Measurements from ENCODE around the gene TRIM45.

Gene TRIM45

DNA sequence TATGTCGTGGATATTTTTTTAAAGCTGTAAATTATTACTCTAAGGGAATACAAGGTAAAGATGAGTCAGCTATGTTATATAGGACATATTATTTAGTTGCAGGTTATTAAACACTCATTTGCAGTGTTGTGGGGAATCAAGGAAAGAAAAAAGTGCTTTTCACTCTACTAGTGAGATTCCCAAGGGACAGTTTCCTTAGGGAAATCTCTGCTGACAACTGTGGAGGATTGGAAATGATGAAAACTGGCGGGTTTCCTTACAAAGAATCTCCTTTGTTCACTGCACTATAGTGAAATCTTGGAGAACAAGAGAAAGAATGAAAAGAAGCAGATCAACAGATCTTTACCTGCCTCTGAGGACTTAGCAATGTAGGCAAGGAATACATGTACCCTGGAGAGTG, 24.5 kb upstream of the TRIM45 start:
- Histone ChIP-seq H3K27me3 (ENCODE audit: insufficient read depth, low read length) (no peaks in the 10 kb centered on the region), H3K36me3 (ENCODE audit: insufficient read depth, low read length) (no peaks in the 10 kb centered on the region), H3K4me3 (ENCODE audit: low read length) (no peak overlapping the region), H2AFZ (ENCODE audit: low read depth, low read length) (no peak overlapping the region), H3K4me1 (ENCODE audit: insufficient read depth, low read length) (peaks cover 22% of the 10 kb centered on the region), H3K9me3 (ENCODE audit: low read length) (no peaks in the 10 kb centered on the region)

DNA sequence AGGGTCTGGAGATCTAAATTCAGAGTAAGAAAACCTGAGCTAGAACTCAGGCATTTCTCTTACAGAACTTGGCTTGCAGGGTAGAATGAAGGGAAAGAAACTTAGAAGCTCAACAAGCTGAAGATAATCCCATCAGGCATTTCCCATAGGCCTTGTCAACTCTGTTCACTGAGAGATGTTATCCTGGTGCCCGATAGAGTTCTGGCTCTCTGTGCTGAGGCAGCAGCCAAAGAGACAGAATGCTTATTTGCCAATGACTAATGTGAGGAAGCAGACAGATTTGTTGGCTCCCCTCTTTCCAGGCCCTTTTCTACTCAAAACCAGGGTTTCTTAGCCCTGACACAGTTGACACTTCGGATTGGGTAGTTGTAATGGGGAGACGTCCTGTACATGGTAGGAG, 22.3 kb upstream of the TRIM45 start:
- H3K27me3 ChIP-seq (ENCODE audit: insufficient read depth, low read length) = no peaks in the 10 kb centered on the region
- no peaks in the 10 kb centered on the region for H3K9me3 ChIP-seq (ENCODE audit: low read length)
- H3K4me1 ChIP-seq (ENCODE audit: insufficient read depth, low read length) = peaks cover 22% of the 10 kb centered on the region
- no peaks in the 10 kb centered on the region for H3K36me3 ChIP-seq (ENCODE audit: insufficient read depth, low read length)
- no peak overlapping the region for H3K4me3 ChIP-seq (ENCODE audit: low read length)
- H2AFZ ChIP-seq (ENCODE audit: low read depth, low read length) = no peak overlapping the region

DNA sequence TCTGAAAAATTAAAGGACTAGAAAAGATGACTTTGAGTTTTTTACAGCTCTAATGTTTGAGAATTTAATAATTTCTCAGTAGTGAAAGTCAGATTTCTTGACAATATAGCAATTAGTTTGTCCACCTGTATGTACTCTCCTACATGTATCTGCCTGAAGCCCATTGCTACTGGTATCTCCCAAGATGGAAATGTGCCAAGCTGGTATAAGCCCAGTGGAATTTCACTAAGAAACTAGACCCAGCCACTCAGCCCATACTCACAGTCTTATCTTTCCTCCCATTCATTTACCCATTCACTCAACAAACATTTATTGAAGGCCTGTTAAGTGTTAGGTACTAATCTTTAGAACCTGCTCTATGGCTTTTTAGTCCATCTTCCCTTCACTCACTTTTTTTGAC, 21.6 kb upstream of the TRIM45 start:
- H3K4me3 ChIP-seq (ENCODE audit: low read length) = no peak overlapping the region
- H3K9me3 ChIP-seq (ENCODE audit: low read length) = no peaks in the 10 kb centered on the region
- H2AFZ ChIP-seq (ENCODE audit: low read depth, low read length) = no peak overlapping the region
- no peaks in the 10 kb centered on the region for H3K36me3 ChIP-seq (ENCODE audit: insufficient read depth, low read length)
- H3K27me3 ChIP-seq (ENCODE audit: insufficient read depth, low read length) = no peaks in the 10 kb centered on the region
- H3K4me1 ChIP-seq (ENCODE audit: insufficient read depth, low read length) = peaks cover 21% of the 10 kb centered on the region

DNA sequence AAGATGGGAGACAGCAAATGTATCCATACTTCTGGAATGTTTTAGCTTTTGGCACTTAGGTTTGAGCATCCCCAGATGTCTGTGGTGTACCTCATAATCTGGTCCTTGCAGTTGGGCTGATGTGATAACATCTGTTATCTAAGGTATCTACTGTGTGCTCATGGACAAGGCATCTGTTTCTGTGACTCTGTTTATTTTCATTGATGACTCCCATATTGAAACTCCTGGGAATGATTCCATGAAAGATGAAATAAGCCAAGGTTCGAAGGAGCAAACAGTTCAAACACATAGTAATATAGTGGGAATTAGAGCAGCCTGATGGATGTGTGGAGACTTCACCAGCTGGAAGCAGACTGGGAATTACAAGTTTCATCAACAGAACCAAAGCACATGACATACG, 20.7 kb upstream of the TRIM45 start:
- Histone ChIP-seq H3K27me3 (ENCODE audit: insufficient read depth, low read length) (no peaks in the 10 kb centered on the region), H3K36me3 (ENCODE audit: insufficient read depth, low read length) (no peaks in the 10 kb centered on the region), H3K9me3 (ENCODE audit: low read length) (no peaks in the 10 kb centered on the region), H3K4me1 (ENCODE audit: insufficient read depth, low read length) (peaks cover 12% of the 10 kb centered on the region), H3K4me3 (ENCODE audit: low read length) (no peak overlapping the region), H2AFZ (ENCODE audit: low read depth, low read length) (no peak overlapping the region)

DNA sequence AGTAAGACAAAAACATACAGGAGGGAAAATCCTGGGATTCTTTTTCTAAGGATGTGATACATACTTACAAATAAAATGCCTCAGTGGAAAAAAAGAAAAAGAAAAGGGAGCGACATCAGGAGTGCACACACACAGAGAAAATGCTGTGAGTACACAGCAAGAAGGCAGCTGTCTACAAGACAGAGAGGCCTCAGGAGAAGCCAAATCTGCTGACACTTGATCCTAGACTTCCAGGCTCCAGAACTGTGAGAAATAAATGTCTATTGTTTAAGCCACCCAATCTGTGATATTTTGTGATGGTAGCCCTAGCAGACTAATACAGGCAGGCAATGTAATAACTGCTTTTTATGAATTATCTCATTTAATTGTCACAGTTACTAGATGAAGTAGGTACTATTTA, 17.0 kb upstream of the TRIM45 start:
- Histone ChIP-seq H3K27me3 (ENCODE audit: insufficient read depth, low read length) (no peaks in the 10 kb centered on the region), H3K4me1 (ENCODE audit: insufficient read depth, low read length) (peaks cover 9% of the 10 kb centered on the region), H3K4me3 (ENCODE audit: low read length) (no peak overlapping the region), H3K9me3 (ENCODE audit: low read length) (no peaks in the 10 kb centered on the region), H2AFZ (ENCODE audit: low read depth, low read length) (no peak overlapping the region), H3K36me3 (ENCODE audit: insufficient read depth, low read length) (no peaks in the 10 kb centered on the region)

DNA sequence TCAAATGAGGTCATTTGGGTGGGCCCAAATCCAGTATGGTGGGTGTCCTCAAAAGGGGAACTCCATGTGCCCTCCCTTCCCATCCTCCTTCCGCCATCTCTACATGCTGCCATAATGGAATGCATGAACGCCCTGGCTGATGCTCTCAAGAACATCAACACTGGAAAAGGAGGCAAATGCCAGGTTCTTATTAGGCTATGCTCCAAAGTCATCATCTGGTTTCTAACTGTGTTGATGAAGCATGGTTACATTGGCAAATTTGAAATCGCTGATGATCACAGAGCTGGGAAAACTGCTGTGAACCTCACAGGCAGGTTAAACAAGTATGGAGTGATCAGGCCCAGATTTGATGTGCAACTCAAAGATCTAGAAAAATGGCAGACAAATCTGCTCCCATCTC, 16.6 kb upstream of the TRIM45 start:
- H3K27me3 ChIP-seq (ENCODE audit: insufficient read depth, low read length) = no peaks in the 10 kb centered on the region
- H2AFZ ChIP-seq (ENCODE audit: low read depth, low read length) = no peak overlapping the region
- H3K4me3 ChIP-seq (ENCODE audit: low read length) = no peak overlapping the region
- H3K36me3 ChIP-seq (ENCODE audit: insufficient read depth, low read length) = no peaks in the 10 kb centered on the region
- peaks cover 9% of the 10 kb centered on the region for H3K4me1 ChIP-seq (ENCODE audit: insufficient read depth, low read length)
- no peaks in the 10 kb centered on the region for H3K9me3 ChIP-seq (ENCODE audit: low read length)

DNA sequence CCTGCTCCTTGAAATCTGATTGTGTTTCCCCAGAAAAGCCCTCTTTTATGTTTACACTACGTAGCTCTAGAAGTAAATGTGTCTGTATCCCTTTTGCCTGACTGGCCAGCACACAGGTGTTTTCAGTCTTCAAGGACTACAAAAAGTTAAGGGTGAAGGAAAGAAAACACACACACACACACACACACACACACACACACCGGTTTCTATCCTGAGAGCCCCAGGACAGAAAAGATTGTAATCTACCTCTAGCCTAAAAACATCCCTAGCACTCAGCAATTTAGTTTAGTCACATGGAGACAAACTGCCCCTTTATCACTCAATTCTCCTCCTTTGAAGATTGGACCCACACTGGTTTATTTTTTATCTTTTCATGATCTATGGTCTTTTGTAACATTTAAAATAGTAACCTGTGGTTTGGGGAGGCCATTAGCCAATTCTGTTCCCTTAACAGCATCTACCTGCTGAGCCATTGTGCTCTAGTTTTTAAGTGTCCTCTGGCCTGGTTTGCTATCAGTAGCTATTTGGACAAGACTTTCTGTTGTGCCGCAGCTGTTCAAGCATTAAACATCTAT, 15.8 kb upstream of the TRIM45 start:
- H3K9me3 ChIP-seq (ENCODE audit: low read length) = no peaks in the 10 kb centered on the region
- H3K4me1 ChIP-seq (ENCODE audit: insufficient read depth, low read length) = peaks cover 9% of the 10 kb centered on the region
- no peak overlapping the region for H3K4me3 ChIP-seq (ENCODE audit: low read length)
- no peak overlapping the region for H2AFZ ChIP-seq (ENCODE audit: low read depth, low read length)
- no peaks in the 10 kb centered on the region for H3K27me3 ChIP-seq (ENCODE audit: insufficient read depth, low read length)
- no peaks in the 10 kb centered on the region for H3K36me3 ChIP-seq (ENCODE audit: insufficient read depth, low read length)

DNA sequence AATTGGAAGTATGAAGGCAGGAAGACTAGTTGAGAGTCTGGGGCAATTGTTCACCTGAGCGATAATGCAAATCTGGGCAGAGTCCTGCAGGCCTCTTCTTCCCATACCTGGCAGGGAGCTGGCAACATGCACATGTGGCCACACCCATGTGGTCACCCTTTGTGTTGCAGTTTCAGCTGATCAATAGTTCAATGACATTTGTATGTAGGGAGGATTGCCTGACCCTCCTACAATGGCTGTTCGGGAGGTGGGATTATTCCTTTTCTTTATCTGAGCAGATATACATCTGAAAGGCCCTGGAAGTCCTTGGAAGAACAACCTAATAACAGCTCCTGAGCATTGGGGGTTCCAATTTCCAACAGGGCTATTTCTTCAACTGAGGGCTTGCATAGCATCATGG, 15.2 kb upstream of the TRIM45 start:
- Histone ChIP-seq H2AFZ (ENCODE audit: low read depth, low read length) (no peak overlapping the region), H3K4me3 (ENCODE audit: low read length) (no peak overlapping the region)

DNA sequence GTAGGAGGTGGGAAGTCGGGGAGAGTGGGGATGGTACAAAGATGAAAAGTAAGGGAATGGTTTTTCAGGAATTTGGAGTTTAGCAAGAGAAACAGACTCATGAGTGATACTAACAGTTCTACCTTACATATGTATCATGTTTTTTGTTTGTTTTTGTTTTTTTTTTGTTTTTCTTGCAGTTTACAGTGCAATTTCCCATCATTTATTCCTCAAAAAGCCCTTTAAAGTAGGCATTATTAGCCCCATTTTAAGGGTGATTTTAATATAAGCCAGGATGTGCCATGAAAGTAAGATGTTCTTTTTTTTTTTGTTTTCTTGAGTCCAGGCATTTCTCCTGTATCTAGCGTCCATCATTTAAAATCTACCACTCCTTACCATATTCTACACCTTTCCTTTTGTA, 13.8 kb upstream of the TRIM45 start:
- H3K27me3 ChIP-seq (ENCODE audit: insufficient read depth, low read length) = no peaks in the 10 kb centered on the region
- H3K9me3 ChIP-seq (ENCODE audit: low read length) = no peaks in the 10 kb centered on the region
- H3K36me3 ChIP-seq (ENCODE audit: insufficient read depth, low read length) = no peaks in the 10 kb centered on the region
- peaks cover 9% of the 10 kb centered on the region for H3K4me1 ChIP-seq (ENCODE audit: insufficient read depth, low read length)
- no peak overlapping the region for H2AFZ ChIP-seq (ENCODE audit: low read depth, low read length)
- H3K4me3 ChIP-seq (ENCODE audit: low read length) = no peak overlapping the region

More for the DNA sequence above, 15.2 kb upstream of the TRIM45 start:
- no peaks in the 10 kb centered on the region for H3K9me3 ChIP-seq (ENCODE audit: low read length)
- H3K27me3 ChIP-seq (ENCODE audit: insufficient read depth, low read length) = no peaks in the 10 kb centered on the region
- peaks cover 9% of the 10 kb centered on the region for H3K4me1 ChIP-seq (ENCODE audit: insufficient read depth, low read length)
- no peaks in the 10 kb centered on the region for H3K36me3 ChIP-seq (ENCODE audit: insufficient read depth, low read length)

DNA sequence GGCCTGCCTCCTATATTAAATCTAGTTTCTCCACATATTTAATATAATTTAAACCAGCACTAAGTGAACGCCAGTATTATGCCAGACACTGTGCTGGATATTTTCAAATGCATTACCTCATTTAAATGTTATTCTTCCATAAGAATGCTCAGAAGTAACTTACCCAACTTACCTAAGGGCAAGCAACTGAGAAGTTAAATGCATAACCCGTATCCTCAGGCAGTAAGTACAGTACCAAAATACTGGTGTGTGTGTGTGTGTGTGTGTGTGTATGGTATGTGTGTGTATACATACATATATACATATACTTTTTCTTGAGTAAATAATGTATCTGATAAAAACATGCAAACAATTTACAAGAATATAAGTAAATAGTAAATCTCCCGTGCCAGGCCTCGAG, 9.0 kb upstream of the TRIM45 start:
- Histone ChIP-seq H2AFZ (ENCODE audit: low read depth, low read length) (no peak overlapping the region), H3K9me3 (ENCODE audit: low read length) (no peaks in the 10 kb centered on the region), H3K4me1 (ENCODE audit: insufficient read depth, low read length) (peaks cover 17% of the 10 kb centered on the region), H3K36me3 (ENCODE audit: insufficient read depth, low read length) (no peaks in the 10 kb centered on the region), H3K4me3 (ENCODE audit: low read length) (no peak overlapping the region), H3K27me3 (ENCODE audit: insufficient read depth, low read length) (no peaks in the 10 kb centered on the region)

DNA sequence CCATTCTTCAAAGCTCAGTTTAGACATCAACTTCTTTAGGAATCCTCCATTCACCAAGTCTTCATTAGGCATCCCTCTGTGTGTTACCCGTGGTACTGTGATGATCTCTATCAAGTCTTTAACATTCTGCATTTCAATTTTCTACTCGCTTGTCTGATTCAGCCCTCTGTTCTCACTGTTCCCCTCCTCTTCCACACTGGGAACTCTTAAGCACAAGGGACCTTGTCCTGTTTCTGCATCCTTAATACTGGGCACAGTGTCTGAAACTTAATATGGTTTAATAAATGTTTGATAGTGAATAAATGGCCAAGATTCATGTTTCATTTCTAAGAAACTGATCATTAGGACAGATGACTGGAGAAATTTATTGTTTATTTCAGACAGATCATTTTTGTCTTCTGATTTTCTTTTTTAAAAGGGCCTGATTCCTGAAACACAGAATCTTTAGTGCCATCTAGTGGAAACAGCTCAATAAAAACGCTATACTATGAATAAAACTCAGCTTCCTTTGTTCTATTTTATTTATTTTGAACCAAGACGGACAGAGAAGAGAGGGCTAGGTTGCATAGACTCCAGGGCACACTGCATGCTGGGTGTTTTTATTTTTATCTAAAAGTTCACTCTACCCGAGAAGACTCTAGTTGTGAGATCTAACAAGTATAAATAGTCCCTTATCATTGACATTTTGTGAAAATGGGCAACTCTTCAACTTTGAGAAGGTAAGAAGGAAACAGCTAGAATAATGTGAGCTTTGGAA, 7.0 kb upstream of the TRIM45 start:
- Histone ChIP-seq H3K27me3 (ENCODE audit: insufficient read depth, low read length) (no peaks in the 10 kb centered on the region), H3K4me1 (ENCODE audit: insufficient read depth, low read length) (peaks cover 8% of the 10 kb centered on the region), H3K36me3 (ENCODE audit: insufficient read depth, low read length) (no peaks in the 10 kb centered on the region), H3K4me3 (ENCODE audit: low read length) (no peak overlapping the region), H2AFZ (ENCODE audit: low read depth, low read length) (peak overlapping the region; percentile 87), H3K9me3 (ENCODE audit: low read length) (no peaks in the 10 kb centered on the region)

DNA sequence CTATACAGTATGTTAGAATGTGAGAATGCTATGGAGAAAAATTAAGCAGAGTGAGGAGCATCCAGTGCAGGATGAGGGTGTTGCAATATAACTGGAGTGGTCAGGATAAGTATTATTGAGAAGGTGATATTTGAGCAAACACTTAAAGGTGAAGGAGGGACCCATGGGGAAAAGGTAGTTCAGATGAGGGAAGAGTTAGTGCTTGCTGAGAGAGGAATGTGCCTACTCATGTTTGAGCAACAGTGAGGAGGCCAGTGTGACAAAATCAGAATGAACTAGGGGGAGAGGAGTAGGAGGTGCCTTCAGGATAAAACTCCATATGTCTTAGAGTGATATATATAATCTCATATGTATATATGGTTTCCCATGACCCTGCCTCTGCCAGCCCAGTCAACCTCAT, 6.2 kb upstream of the TRIM45 start:
- no peaks in the 10 kb centered on the region for H3K27me3 ChIP-seq (ENCODE audit: insufficient read depth, low read length)
- peak overlapping the region; percentile 87 for H2AFZ ChIP-seq (ENCODE audit: low read depth, low read length)
- H3K4me3 ChIP-seq (ENCODE audit: low read length) = no peak overlapping the region
- H3K4me1 ChIP-seq (ENCODE audit: insufficient read depth, low read length) = peaks cover 8% of the 10 kb centered on the region
- no peaks in the 10 kb centered on the region for H3K9me3 ChIP-seq (ENCODE audit: low read length)
- no peaks in the 10 kb centered on the region for H3K36me3 ChIP-seq (ENCODE audit: insufficient read depth, low read length)

DNA sequence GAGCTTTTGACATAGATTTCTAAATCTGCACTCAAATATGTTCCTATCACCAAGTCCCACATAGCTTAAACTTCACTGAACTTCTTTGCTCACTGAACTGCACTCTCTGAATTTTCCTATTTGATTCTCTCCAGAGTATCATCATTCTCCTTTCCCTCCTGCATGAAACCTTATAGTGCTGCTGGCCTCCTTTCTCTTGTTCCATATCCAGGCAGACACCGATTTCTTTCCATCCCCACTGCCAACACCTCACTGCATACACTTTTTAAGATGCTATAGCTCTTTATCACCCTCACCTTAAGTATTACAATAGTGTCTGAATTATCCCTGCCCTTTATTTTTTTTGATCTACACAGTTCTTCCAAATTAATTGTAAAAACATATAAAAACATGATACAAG, 3.1 kb upstream of the TRIM45 start:
- Histone ChIP-seq H2AFZ (ENCODE audit: low read depth, low read length) (no peak overlapping the region), H3K4me3 (ENCODE audit: low read length) (no peak overlapping the region), H3K4me1 (ENCODE audit: insufficient read depth, low read length) (peaks cover 20% of the 10 kb centered on the region), H3K9me3 (ENCODE audit: low read length) (no peaks in the 10 kb centered on the region), H3K27me3 (ENCODE audit: insufficient read depth, low read length) (no peaks in the 10 kb centered on the region), H3K36me3 (ENCODE audit: insufficient read depth, low read length) (no peaks in the 10 kb centered on the region)

DNA sequence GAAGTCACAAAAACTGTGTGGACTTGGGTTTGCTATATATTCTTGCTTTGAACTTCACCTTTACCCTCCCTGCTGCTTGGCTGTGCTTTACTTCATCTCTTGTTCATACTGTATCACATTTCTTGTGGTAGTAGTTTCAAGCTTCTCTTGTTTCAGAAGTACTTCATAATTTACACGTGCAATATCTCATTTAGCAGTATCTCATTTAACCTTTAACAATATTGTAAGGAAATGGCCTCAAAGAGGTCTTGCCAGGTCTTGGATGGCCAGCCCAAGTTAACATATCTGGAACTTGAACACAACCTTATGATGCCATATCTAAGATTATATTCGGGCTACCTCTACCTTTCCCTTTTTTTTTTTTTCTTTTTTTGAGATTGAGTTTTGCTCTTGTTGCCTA, 1.7 kb upstream of the TRIM45 start:
- no peaks in the 10 kb centered on the region for H3K27me3 ChIP-seq (ENCODE audit: insufficient read depth, low read length)
- H2AFZ ChIP-seq (ENCODE audit: low read depth, low read length) = no peak overlapping the region
- H3K4me3 ChIP-seq (ENCODE audit: low read length) = no peak overlapping the region
- H3K9me3 ChIP-seq (ENCODE audit: low read length) = no peaks in the 10 kb centered on the region
- H3K36me3 ChIP-seq (ENCODE audit: insufficient read depth, low read length) = peaks cover 6% of the 10 kb centered on the region
- peaks cover 15% of the 10 kb centered on the region for H3K4me1 ChIP-seq (ENCODE audit: insufficient read depth, low read length)
